Astrocyte (in vitro differentiated cells and primary cell): ENCODE results near the gene KCNJ1. TPM values are rescaled to one million over a fixed set of nuclear protein-coding genes. Genes with fewer than 3 reads are reported as not detected.

Source experiments
- DNase-seq: peaks from one replicate; pipeline ENCODE4 v3.0.0-alpha.2; 2010; ENCODE audit warnings: low read depth
- FAIRE-seq: peaks from 2 replicates; lab custom pipeline; 2011; peaks lifted over from hg19 to GRCh38; lab: Jason Lieb, UNC
- H2AFZ ChIP-seq: 2 replicates; pipeline ENCODE4 v1.6.0; 2012; ENCODE audit warnings: low read depth, low read length, inconsistent platforms
- H3K27ac ChIP-seq: 2 replicates; pipeline ENCODE4 v1.5.1; 2011; ENCODE audit warnings: low read depth, low read length, inconsistent platforms
- H3K27me3 ChIP-seq: 2 replicates; pipeline ENCODE4 v1.6.0; 2011; ENCODE audit warnings: low read length, inconsistent platforms; ENCODE audit not compliant: insufficient read depth
- H3K36me3 ChIP-seq: 2 replicates; pipeline ENCODE4 v1.5.1; 2011; ENCODE audit warnings: low read length, inconsistent platforms; ENCODE audit not compliant: insufficient read depth
- H3K4me1 ChIP-seq: 2 replicates; pipeline ENCODE4 v1.5.1; 2011; ENCODE audit warnings: low read length, inconsistent platforms; ENCODE audit not compliant: insufficient read depth
- H3K4me2 ChIP-seq: 2 replicates; pipeline ENCODE4 v1.6.0; 2012; ENCODE audit warnings: low read length, inconsistent platforms
- H3K4me3 ChIP-seq: 2 replicates; pipeline ENCODE4 v1.5.1; 2011; ENCODE audit warnings: low read depth, mild to moderate bottlenecking, low read length, inconsistent platforms; ENCODE audit not compliant: insufficient read depth
- H3K79me2 ChIP-seq: 2 replicates; pipeline ENCODE4 v1.6.0; 2012; ENCODE audit warnings: mild to moderate bottlenecking, low read length, inconsistent platforms; ENCODE audit not compliant: insufficient read depth
- H3K9ac ChIP-seq: 2 replicates; pipeline ENCODE4 v1.6.0; 2012; ENCODE audit warnings: mild to moderate bottlenecking, low read length, inconsistent platforms
- H3K9me3 ChIP-seq: 2 replicates; pipeline ENCODE4 v1.5.1; 2012; ENCODE audit warnings: low read depth, mild to moderate bottlenecking, low read length, inconsistent platforms; ENCODE audit not compliant: insufficient read depth
- H4K20me1 ChIP-seq: 2 replicates; pipeline ENCODE4 v1.6.0; 2012; ENCODE audit warnings: low read length, inconsistent platforms; ENCODE audit not compliant: insufficient read depth
- H3K27ac Mint-ChIP-seq: one replicate; pipeline ENCODE4 v1.8.0; 2021; ENCODE audit warnings: mild to moderate bottlenecking, mixed read lengths; ENCODE audit not compliant: unreplicated experiment
- H3K27me3 Mint-ChIP-seq: one replicate; pipeline ENCODE4 v1.8.0; 2021; ENCODE audit warnings: low read depth, mixed read lengths; ENCODE audit not compliant: unreplicated experiment
- H3K36me3 Mint-ChIP-seq: one replicate; pipeline ENCODE4 v1.8.0; 2021; ENCODE audit warnings: low read depth, mixed read lengths; ENCODE audit not compliant: unreplicated experiment
- H3K4me1 Mint-ChIP-seq: one replicate; pipeline ENCODE4 v1.8.0; 2021; ENCODE audit warnings: low read depth, mixed read lengths; ENCODE audit not compliant: unreplicated experiment
- H3K4me3 Mint-ChIP-seq: one replicate; pipeline ENCODE4 v1.8.0; 2021; ENCODE audit warnings: mild to moderate bottlenecking, moderate library complexity, mixed read lengths; ENCODE audit not compliant: unreplicated experiment
- H3K9me3 Mint-ChIP-seq: one replicate; pipeline ENCODE4 v1.8.0; 2021; ENCODE audit warnings: mild to moderate bottlenecking, mixed read lengths; ENCODE audit not compliant: unreplicated experiment
- EZH2 ChIP-seq: IDR thresholded peaks from 2 replicates; pipeline ENCODE4 v1.6.1; 2012; ENCODE audit warnings: mild to moderate bottlenecking, low read length, inconsistent platforms; ENCODE audit not compliant: insufficient read depth
- total RNA-seq: library from RNA; stranded (reverse); gene quantifications from 2 replicates; pipeline ENCODE4 v1.2.1, GENCODE V29; 2021
- TF ChIP-seq, protein P1 (sequence below): IDR thresholded peaks from 2 replicates; pipeline ENCODE4 v1.5.1; 2011; ENCODE audit warnings: low read depth, mild to moderate bottlenecking, inconsistent platforms, low read length, moderate library complexity; ENCODE audit not compliant: insufficient read depth

Gene KCNJ1
- total RNA-seq, 1 donor from 2014 or later, result not detected

DNA sequence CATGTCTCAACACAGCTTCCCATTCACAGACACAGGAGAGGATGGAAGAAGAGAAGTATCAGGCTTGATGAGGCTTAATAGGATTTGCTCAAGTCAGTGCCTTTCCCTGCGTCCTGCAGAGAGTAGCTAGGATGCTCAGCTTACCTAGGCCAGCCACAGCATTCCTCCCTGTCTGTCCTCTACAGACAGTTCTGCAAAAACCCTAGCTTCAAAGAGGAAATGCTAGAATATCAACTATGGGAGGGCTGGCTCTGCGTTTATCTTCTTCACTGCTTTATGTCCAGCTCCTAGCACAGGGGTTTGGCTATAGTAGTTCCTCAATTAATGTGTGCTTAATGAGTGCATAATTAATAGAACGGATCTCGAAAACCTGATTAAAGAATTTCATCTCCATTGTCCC is 40.5 kb upstream of the KCNJ1 start:
- H3K4me2 ChIP-seq, result no peak overlapping the region
- H3K9ac ChIP-seq, result no peak overlapping the region
- Mint-ChIP-seq H3K36me3 (peaks cover 2% of the 10 kb centered on the region), H3K27ac (no peak overlapping the region), H3K27me3 (no peaks in the 10 kb centered on the region), H3K9me3 (peaks cover 3% of the 10 kb centered on the region), H3K4me3 (no peak overlapping the region), H3K4me1 (peaks cover 46% of the 10 kb centered on the region)
- FAIRE-seq (no peak), DNase-seq (no peak)
- peaks cover 32% of the 10 kb centered on the region for H3K4me1 ChIP-seq
- no peak overlapping the region for H3K4me3 ChIP-seq
- H3K27ac ChIP-seq, result no peak overlapping the region
- H4K20me1 ChIP-seq, result no peaks in the 10 kb centered on the region
- no peaks in the 10 kb centered on the region for H3K79me2 ChIP-seq
- no peaks in the 10 kb centered on the region for H3K36me3 ChIP-seq
- TF ChIP-seq, protein P1, sequence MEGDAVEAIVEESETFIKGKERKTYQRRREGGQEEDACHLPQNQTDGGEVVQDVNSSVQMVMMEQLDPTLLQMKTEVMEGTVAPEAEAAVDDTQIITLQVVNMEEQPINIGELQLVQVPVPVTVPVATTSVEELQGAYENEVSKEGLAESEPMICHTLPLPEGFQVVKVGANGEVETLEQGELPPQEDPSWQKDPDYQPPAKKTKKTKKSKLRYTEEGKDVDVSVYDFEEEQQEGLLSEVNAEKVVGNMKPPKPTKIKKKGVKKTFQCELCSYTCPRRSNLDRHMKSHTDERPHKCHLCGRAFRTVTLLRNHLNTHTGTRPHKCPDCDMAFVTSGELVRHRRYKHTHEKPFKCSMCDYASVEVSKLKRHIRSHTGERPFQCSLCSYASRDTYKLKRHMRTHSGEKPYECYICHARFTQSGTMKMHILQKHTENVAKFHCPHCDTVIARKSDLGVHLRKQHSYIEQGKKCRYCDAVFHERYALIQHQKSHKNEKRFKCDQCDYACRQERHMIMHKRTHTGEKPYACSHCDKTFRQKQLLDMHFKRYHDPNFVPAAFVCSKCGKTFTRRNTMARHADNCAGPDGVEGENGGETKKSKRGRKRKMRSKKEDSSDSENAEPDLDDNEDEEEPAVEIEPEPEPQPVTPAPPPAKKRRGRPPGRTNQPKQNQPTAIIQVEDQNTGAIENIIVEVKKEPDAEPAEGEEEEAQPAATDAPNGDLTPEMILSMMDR, result no peak
- TF ChIP-seq EZH2, result no peak
- no peaks in the 10 kb centered on the region for H3K9me3 ChIP-seq
- H3K27me3 ChIP-seq, result no peaks in the 10 kb centered on the region
- no peak overlapping the region for H2AFZ ChIP-seq

DNA sequence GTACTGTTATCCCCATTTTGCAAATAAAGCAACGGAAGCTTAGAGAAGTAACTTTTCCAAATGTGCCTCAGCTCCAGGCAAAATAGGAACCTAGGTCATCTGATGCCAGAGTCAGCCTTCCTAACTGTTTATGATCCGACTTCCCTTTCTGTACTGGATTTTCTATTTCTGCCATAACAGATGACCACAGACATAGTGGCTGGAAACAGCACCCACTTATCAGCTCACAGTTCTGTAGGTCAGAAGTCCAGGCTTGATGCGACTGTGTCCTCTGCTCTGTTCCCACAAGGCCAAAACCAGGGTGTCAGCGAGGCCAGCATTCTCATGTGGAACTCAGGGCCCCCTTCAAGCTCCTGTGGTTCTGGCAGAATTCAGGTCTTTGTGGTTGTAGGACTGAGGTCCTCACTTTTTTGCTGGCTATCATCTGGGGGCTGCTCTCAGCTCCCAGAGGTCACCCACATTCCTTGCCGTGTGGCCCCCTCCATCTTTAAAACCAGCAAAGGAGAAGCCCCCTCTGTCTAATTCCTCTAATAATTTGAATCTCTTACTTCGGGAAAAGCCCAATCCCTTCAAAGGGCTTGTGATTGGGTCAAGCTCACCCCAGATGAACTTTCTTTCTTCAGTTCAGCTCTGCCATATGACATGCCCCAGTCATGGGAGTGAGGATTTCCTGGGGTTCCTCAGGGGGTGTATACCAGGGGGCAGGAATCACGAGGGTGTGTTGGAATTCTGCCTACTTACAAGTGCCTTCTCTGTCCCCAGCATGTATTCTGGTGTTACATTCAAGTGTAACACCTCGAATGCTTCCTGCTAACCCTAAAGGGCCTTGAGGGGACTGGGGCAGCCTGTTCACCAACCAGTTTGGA is 39.3 kb upstream of the KCNJ1 start:
- H3K9me3 Mint-ChIP-seq, result no peaks in the 10 kb centered on the region
- Histone ChIP-seq H3K79me2 (no peaks in the 10 kb centered on the region), H3K9me3 (no peaks in the 10 kb centered on the region), H2AFZ (no peak overlapping the region), H3K4me1 (peaks cover 37% of the 10 kb centered on the region), H3K9ac (no peak overlapping the region), H3K4me2 (peak overlapping the region; percentile 82), H4K20me1 (no peaks in the 10 kb centered on the region), H3K4me3 (no peak overlapping the region), H3K27me3 (no peaks in the 10 kb centered on the region), H3K36me3 (no peaks in the 10 kb centered on the region), H3K27ac (no peak overlapping the region)
- H3K27ac Mint-ChIP-seq, result peak overlapping the region; percentile 66
- H3K27me3 Mint-ChIP-seq, result peaks cover under 1% of the 10 kb centered on the region
- peak overlapping the region; percentile 77 for H3K4me3 Mint-ChIP-seq
- H3K4me1 Mint-ChIP-seq, result peaks cover 57% of the 10 kb centered on the region
- FAIRE-seq (no peak), DNase-seq (no peak)
- H3K36me3 Mint-ChIP-seq, result peaks cover 2% of the 10 kb centered on the region
- TF ChIP-seq, protein P1, result no peak
- no peak for TF ChIP-seq EZH2
